HG02970 (cell line): ENCODE data around the gene MEF2B.
"Not testable (repeated sequence)": the region's sequence is repeated elsewhere in the genome, so short reads cannot be mapped to it uniquely, and the experiment has no call there.

Experiments
- ATAC-seq: cut with Tn5 transposase; IDR thresholded peaks from one replicate; pipeline ENCODE4 v1.9.1; 2021; ENCODE audit warnings: mild to moderate bottlenecking, moderate library complexity, moderate number of reproducible peaks; ENCODE audit not compliant: unreplicated experiment, low FRiP score

Gene MEF2B

DNA sequence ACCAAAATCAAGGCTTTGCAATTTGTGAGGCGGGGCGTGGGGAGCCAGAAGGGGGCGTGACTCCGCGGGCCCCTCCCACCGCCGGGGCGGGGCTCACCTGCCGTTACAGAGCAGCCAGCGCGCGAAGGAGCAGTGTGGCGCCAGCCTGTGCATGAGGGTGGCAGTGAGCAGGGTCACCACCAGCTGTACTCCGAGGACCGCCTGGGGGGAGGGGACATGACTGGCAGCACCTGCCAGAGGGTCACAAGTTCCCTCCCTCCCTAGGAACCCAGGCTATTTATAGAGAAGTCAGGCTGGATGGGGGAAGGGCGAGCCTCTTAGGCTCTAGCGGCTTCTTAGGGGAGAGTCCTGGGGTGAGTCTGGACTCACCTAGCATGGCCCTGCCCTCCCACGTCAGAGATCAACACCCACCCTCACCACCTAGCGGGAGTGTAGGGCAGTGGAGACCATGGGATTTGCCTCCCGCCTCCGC is 35.3 kb downstream of the MEF2B start:
- ATAC-seq: no peak

DNA sequence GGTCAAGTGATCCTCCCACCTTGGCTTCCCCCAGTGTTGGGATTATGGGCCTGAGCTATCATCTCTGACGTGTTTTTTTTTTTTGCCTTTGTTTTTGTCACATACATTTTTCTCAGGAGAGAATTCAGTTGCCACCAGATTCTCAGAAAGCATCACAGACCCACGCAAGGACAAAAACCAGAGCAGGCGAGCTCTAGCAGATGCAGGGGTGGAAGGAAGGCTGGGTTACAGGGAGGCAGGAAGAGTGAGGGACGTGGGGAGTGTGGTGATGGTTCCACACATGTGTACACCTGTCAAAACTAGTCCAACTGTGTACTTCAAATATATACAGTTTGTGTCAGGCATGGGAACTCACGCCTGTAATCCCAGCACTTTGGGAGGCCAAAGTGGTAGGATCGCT is 36.1 kb downstream of the MEF2B start:
- no peak for ATAC-seq

DNA sequence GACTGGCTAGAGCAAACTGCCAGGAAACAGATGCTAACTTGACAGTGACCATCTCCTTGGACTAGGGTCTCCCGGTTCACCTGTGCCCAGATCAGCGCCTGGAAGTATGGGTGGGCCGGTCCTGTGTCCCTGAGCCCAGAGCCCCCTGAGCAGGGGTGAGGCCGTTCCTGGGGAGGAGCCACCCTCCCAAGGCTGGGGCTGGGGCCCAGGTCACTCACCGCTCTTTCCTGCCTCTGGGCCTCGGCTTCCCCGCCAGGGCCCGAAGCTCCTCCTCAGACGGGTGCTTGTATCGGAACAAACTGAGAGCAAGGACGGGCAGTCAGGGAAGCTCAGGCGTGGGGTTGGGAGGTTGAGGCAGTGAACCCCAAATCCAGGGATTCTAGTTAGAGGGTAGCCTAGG is 37.2 kb downstream of the MEF2B start:
- no peak for ATAC-seq

DNA sequence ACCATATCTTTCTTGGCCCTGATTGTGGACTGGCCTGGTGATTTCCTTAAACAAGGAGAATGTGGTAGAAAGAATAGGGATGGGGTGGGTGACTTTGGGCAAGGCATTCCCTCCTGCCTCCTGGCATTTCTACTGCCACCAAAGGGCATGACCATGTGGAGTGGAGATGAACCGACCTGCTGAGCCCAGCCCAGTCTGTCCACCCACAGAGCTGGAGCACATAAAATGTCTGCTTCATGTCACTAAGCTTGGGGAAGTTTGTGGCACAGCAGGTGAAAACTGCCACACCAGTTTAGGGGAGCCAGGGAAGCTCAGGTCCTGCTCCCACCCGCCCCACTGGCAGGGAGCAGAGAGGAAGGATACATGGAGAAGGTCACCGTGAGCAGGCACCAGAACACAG is 38.1 kb downstream of the MEF2B start:
- ATAC-seq: no peak

DNA sequence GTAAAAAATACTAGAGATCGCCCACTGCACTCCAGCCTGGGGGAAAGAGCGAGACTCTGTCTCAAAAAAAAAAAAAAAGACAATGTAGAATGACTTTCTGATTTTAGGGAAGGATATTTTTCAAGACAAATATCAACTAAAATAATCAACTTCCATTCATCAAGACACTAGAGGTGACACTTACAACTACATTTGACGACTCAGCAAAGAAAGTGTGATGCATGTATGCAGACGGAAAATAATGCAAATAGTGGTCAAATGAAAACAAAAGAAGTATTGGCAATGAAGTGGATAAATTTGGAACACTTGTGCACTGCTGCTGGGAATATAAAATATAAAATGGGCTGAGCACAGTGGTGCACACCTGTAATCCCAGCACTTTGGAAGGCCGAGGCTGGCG is 44.0 kb downstream of the MEF2B start:
- ATAC-seq: no peak

DNA sequence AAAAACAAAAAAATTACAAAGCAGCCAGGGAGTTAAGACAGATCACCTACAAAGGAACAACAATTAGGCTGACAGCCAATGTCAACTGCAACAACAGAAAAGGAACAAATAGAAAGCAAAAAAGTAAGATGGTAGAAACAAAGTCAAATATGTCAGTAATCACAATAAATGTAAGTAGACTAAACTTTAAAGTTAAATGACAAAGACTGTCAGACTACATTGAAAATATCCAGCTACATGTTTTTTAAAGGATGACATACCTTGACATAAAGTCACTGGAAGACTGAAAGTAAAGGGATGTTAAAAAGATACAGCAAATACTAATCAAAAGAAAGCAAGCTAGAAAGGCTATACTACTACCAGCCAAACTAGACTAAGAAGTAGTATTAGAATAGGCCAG is 46.7 kb downstream of the MEF2B start:
- no peak for ATAC-seq

DNA sequence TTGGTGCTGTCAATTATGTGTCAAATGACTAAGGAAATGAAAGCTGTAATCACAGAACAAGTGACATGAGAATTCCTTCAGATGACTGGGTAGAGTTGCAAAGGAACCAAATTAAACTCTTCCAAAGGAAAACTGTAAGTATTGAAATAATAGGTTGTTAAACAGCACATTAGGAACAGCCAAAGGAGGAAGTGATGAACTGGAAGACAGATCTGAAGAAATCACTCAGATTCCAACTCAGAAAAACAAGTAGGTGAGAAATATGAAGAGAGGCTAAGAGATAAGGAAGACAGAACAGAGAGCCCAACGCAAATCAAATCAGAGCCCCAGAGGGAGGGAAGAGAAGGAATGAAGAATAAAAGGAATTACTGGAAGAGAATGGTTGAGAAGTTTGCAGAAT is 47.2 kb downstream of the MEF2B start:
- no peak for ATAC-seq

DNA sequence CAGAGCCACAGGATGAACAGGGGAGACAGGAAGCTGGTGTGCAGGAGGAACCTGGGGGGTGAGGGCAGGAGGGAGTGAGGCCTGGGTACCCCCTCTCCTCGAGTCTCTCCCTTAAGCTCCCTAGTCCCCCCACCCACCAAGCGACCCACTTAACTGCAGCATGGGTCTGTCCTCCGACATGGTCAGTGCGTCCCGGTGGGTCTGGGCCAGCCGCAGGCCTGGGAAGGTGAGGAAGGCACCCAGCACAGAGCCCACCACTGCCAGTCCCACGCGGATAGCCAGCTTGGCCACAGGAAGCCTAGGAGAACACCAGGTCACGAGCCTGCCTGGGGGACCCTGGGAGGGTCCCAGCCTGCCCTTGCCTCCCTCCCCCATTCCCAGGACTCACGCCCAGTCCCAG is 48.7 kb downstream of the MEF2B start:
- ATAC-seq: no peak

DNA sequence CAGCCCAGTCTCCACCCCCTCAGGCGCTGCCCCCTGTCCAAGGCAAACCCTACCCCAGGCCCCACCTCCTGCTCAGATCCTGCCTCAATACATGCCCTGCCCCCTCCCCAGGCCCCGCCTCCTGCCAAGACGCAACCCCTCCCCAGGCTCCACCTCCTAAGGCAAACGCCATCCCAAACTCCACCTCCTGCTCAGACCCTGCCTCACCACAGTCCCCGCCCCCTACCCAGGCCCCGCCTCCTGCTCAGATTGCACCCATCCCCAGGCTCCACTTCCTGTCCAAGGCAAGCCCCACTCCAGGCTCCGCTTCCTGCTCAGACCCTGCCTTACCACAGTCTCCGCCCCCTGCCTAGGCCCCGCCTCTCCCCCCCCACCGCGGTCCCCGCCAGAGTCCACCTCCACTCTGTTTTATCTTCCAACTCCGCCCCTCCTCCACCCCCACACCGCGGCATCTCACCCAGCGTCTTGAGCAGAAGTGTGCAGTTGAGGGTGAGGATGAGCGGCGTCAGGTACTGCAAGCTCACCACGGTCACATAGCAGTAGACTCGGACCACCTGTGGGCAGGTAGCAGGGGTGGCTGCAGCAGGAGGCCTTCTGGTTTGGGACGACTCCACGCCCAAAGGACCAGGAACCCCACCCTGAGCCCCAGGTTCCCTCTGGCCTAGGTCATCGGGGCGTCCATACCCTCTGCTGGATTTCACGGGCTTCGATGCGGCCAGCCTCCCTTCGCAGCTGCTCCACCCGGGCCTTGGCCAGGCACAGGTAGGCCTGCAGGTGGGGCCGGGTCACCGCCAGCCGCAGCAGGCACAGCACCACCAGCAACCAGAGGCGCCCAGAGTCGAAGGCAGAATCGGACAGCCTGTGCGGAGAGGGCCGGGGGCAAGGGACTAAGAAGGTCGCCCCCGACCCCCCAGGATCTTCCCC is 49.5 kb downstream of the MEF2B start:
- no peak for ATAC-seq

DNA sequence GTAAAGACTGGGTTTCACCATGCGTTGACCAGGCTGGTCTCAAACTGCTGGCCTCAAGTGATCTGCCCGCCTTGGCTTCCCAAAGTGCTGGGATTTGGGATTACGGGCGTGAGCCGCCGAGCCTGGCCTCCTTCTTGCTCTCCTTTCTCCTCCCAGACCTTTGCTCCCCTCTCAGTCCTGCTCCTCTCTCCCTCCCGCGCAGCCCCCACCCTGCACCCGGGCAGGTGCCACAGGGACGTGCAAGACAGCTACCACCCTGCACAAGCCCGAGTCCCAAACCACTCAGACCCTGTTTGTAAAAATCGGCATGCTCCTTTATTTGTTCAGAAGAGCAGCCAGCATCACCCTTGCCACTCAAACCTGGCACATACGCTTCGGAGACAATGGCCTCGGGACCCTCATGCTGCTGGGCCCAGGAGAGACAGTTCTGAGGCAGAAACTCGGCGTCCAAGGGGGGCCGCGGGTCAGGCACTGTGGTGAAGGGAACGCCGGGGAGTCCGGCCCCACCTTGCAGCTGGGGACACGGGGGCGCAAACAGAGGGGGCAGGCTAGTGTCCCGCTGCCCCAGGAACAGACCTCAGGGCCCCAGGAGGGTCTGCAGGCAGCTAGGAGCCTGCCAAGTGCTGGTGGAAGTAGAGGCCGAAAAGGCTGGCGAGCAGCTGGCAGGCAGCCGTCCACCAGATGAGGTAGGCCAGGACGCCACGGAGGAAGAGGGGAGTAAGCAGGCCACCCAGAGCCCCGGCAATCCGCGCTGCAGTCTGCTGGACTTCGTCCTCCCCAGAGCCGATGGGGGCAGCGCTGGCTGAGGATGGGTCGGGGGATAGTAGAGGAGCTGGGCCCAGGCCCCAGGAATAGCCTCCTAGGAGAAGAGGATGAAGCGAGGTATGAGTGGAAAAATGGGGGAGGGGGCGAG is 50.5 kb downstream of the MEF2B start:
- no peak for ATAC-seq

DNA sequence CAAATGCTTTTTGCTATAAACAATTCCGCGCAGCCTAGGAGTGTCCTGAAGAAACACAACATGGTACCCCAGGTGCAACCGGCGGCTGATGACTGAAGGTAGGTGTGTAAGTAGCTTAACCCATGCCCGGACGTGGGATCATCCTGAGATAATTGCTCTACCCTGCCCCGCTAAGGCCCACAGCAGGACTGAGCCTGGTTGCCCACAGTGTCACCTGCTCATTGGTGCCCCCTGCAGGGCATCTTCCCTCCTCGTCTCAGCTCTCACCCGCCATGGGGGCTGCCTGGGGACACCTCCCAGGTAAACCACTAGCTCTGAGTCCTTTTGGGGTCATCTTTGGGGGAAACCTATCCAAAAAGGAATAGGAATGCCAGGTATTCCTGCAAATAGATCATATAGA is 54.1 kb downstream of the MEF2B start:
- ATAC-seq: no peak

DNA sequence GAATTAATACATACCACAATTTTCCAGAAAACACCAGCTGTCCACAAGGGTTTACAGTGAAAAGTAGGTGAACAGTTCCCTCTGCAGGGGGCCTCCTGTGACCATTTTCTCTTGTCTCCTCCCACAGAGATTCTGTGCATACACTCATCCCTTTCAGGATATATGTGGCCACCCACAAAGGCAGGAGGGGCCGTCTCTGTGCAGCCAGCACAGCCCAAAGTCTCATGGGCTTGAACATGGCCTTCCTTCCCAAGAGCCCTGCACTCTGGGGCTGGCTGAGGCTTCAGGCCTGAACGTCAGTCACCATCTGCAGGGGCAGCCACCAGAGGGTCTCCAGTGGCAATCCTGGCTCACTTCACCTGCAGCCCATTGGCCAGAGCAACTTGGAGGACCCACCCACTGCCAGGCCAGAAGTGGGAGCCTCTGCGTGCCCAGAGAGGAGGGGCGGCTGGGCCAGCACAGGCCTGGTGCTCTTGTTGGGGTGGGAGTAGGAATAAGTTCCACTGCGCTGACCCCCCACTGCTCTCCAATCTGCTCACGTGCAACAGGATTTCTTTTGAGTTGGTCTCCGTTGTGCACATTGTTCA is 56.9 kb downstream of the MEF2B start:
- ATAC-seq: no peak

DNA sequence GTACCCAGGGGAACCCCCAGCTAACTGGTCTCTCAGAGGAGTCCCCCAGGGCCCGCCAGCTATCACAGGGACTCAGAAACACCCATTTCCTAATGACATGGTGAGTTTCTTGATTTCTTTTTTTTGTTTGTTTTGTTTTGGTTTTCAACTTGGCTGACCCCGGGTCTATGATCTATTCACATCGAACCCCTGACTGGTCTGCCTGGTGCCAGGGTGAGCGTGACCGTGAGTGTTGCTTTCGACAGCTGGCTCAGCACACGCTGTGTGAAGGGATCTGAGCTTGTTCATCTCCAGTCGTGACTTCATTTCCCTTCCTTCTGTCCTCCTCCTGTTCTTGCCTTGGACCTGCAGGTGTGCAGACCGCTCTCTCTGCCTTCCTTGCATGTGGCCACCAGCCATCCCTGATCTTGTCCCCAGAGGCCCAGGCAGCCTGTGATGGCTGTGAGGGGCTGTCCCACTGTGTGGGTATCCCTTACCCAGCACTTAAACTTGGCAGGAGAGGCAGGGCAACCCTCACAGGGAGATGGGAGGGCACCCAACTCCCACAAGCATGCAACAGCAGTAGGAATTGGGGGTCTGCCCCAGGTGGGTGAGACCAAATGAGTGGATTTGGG is 58.0 kb downstream of the MEF2B start:
- no peak for ATAC-seq

DNA sequence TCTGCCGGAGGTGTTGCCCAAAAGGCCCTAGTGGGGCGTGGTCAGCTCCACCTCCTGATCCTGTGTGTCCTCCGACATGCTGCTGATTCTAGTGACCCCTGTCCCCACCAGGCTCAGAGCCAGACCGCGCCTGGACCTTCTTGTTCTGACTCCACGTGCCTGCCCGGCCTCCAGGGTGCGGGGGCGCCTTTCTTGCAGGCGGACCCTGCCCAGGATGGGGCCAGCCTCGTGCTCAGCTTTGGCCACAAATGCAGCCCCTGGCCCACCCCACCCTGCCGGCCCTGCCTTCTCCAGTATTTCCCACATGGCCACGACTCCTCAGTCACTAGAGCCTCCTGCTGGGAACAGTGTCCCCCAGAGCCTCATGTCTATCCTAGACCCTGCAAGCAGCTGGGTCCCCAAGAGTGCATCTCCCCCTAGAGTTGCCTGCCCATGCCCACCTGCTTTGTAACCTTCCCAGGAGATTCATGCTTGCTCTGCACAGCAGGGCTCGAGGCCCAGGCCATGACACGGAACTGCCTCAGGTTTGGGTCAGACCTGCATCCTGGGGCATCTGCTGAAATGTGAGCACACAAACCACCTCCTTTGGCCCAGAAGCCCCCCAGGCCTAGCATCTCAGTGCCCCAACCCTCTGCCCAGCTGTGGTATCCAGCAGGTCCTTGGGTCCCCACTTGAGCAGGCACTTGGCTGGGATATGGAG is 58.8 kb downstream of the MEF2B start:
- no peak for ATAC-seq

DNA sequence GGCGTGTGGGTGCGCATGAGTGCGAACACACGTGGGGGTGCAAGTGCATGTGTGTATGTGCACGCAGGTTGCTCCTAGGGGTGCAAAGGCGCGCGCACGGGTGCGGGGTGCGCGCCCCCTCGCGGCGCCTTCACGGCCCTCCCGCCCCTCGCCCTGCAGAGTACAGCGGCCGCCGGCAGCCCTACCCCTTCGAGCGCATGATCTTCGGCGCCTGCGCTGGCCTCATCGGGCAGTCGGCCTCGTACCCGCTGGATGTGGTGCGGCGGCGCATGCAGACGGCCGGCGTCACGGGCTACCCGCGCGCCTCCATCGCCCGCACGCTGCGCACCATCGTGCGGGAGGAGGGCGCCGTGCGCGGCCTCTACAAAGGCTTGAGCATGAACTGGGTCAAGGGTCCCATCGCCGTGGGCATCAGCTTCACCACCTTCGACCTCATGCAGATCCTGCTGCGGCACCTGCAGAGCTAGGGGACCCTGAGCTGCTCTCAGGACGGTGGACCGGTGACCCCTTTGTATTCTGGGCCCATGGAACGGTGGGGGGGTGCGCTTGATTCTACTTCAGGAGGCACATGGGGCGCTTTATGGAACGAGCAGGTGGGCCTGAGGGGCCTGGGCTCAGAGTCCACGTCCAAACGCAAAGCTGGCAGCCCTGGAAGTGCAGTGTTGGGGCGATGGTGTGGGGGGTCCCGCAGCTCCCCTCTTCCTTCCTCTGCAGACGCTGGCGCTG is 59.5 kb downstream of the MEF2B start:
- no peak for ATAC-seq

DNA sequence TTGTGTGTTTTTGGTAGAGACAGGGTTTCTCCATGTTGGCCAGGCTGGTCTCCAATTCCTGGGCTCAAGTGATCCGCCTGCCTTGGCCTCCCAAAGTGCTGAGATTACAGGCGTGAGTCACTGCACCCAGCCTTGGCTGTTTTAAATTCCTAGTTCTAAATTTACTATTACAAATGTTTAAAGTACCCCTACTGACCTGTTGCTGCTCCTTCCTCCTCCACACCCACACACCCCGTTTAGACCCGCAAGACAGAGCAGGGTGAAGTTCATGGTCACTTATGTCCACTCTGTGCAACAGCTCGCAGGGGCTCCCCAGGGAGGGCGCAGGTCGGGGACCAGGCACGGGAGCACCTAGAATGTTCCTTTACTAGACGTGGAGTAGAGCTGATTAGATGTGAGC is 60.5 kb downstream of the MEF2B start:
- ATAC-seq: no peak

DNA sequence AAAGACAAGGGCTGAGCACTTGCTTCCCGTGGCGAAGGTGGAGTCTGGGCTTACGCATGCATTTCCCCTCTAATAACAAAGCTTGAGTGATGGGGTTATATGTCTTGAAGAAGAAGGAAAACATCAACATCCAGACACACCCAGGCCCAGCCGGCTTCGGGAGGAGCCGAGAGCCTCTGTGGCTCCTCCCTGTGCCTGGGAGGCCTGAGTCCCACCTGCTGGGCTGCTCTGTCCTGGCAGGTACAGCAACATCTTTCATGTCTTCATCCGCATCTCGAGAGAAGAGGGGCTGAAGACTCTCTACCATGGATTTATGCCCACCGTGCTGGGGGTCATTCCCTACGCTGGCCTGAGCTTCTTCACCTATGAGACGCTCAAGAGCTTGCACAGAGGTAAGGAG is 62.4 kb downstream of the MEF2B start:
- no peak for ATAC-seq

DNA sequence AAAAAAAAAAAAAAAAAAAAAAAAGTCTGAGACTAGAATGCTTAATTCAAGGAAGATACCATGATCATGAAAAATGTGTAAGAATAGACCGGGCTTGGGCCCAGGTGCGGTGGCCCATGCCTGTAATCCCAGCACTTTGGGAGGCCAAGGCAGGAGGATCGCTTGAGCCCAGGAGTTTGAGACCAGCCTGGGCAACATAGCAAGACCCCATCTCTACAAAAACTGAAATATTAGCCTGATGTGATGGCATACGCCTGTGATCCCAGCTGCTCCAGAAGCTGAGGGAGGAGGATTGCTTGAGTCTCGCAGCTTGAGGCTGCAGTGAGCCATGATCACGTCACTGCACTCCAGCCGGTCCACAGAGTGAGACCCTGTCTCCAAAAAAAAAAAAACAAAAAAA is 63.1 kb downstream of the MEF2B start:
- not testable (repeated sequence) for ATAC-seq

DNA sequence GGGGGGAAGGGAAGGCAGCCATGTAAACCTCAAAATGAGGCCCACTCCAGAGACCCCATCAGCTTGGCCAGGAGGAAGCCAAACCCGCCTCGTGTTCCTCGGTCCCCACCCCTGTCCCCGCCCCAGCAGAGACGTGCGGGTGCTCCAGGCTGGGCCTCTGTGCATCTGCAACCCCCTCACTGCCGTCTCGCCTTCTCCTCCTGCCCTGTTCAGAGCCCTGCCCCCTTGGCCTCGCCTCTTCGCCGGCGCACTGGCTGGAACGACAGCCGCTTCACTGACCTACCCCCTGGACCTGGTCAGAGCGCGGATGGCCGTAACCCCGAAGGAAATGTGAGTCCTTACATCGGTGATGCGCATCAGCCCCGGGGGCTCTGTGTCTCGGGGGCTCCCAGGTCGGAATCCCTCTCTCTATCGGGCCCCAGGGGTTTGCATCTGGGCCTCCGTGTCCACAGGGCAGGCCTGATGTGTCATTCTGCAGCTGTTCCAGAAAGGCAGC is 64.0 kb downstream of the MEF2B start:
- no peak for ATAC-seq
